HG03439 (cell line): ENCODE results near the gene PTPRN2.
"Not testable (repeated sequence)": the region's sequence is repeated elsewhere in the genome, so short reads cannot be mapped to it uniquely, and the experiment has no call there.

Source experiments
- ATAC-seq: cut with Tn5 transposase; IDR thresholded peaks from one replicate; pipeline ENCODE4 v1.9.1; 2021; ENCODE audit warnings: mild to moderate bottlenecking, moderate library complexity; ENCODE audit not compliant: unreplicated experiment

Gene PTPRN2

GRCh38 chr7:157952841-157953645, 634.6 kb downstream of the PTPRN2 start:
- ATAC-seq = no peak

GRCh38 chr7:157952050-157952667, 635.5 kb downstream of the PTPRN2 start:
- no peak for ATAC-seq

GRCh38 chr7:157951300-157952049, 636.1 kb downstream of the PTPRN2 start:
- no peak for ATAC-seq

GRCh38 chr7:157949711-157950110, 637.9 kb downstream of the PTPRN2 start:
- ATAC-seq = no peak

- no peak for ATAC-seq
Measured at GRCh38 chr7:157947504-157947903, 640.1 kb downstream of the PTPRN2 start.

GRCh38 chr7:157946398-157947060, 641.1 kb downstream of the PTPRN2 start:
- no peak for ATAC-seq

GRCh38 chr7:157945401-157945800, 642.2 kb downstream of the PTPRN2 start:
- ATAC-seq = no peak

- no peak for ATAC-seq
Measured at GRCh38 chr7:157944734-157945291, 642.8 kb downstream of the PTPRN2 start.

GRCh38 chr7:157944051-157944450, 643.6 kb downstream of the PTPRN2 start:
- ATAC-seq = no peak

- no peak for ATAC-seq
Measured at GRCh38 chr7:157943561-157943960, 644.1 kb downstream of the PTPRN2 start.

- no peak for ATAC-seq
Measured at GRCh38 chr7:157941210-157941609, 646.4 kb downstream of the PTPRN2 start.

- no peak for ATAC-seq
Measured at GRCh38 chr7:157940497-157940896, 647.1 kb downstream of the PTPRN2 start.

- ATAC-seq = no peak
Measured at GRCh38 chr7:157938211-157938610, 649.4 kb downstream of the PTPRN2 start.

GRCh38 chr7:157937406-157937805, 650.2 kb downstream of the PTPRN2 start:
- no peak for ATAC-seq

GRCh38 chr7:157936976-157937375, 650.6 kb downstream of the PTPRN2 start:
- no peak for ATAC-seq

- ATAC-seq = not testable (repeated sequence)
Measured at GRCh38 chr7:157935721-157936120, 651.9 kb downstream of the PTPRN2 start.

- ATAC-seq = not testable (repeated sequence)
Measured at GRCh38 chr7:157933219-157934155, 654.1 kb downstream of the PTPRN2 start.

GRCh38 chr7:157932498-157933218, 655.0 kb downstream of the PTPRN2 start:
- ATAC-seq = no peak

- ATAC-seq = no peak
Measured at GRCh38 chr7:157930926-157931466, 656.6 kb downstream of the PTPRN2 start.
